K562 treated with DMSO at 1 percent for 48 hours (cell line): Measurements from ENCODE around the gene TMSB15B. TPM values are rescaled to one million over a fixed set of nuclear protein-coding genes. Genes with fewer than 3 reads are reported as not detected.

ENCODE experiments used
- total RNA-seq: library from RNA; unstranded; fragments of 300-600 nt; gene quantifications from 2 replicates; pipeline ENCODE4 v1.2.3, GENCODE V29; 2022; ENCODE audit warnings: low replicate concordance; ENCODE audit errors: extremely low read depth

TMSB15B gene
- not detected in 2 replicates for total RNA-seq

GRCh38 chrX:103962411-103963278, at the start of gene TMSB15B:
Gene TMSB15B, plus strand, starts transcription at chrX:103962627.

GRCh38 chrX:104013606-104014005, 51.2 kb downstream of the TMSB15B start, which contains the start of gene H2BW1:
Gene H2BW1, minus strand, starts transcription at chrX:104013708. Its CDS starts 132 bp downstream, at chrX:104013576.

Other genes with a start within 250 kb of the TMSB15B start
- not detected in 2 replicates for gene PLP1, start 185.8 kb upstream of the TMSB15B start, total RNA-seq
- not detected in 2 replicates for gene RAB9B, start 130.4 kb upstream of the TMSB15B start, total RNA-seq
- not detected in 2 replicates for gene H2BW1, start 51.1 kb downstream of the TMSB15B start, total RNA-seq
- gene H2BW2, start 77.3 kb downstream of the TMSB15B start, total RNA-seq, result not detected in 2 replicates
- not detected in 2 replicates for gene TMSB15C, start 113.6 kb downstream of the TMSB15B start, total RNA-seq
- not detected in 2 replicates for gene ZCCHC18, start 149.9 kb downstream of the TMSB15B start, total RNA-seq
- not detected in 2 replicates for gene SLC25A53, start 194.4 kb downstream of the TMSB15B start, total RNA-seq
- gene FAM199X, start 203.8 kb downstream of the TMSB15B start, total RNA-seq, result not detected in 2 replicates